SU-DHL-6 (cell line): Measurements from ENCODE around the gene AOAH.

Experiments used
- EZH2phosphoT487 ChIP-seq: fragments of 200-600 bp; sonication (generic), shearing (Covaris generic); conservative IDR thresholded peaks from 2 replicates; pipeline ENCODE4 v1.6.1; 2018; ENCODE audit warnings: mild to moderate bottlenecking, antibody characterized with exemption, low read length, moderate library complexity, mixed read lengths
- TF ChIP-seq, protein P1 (sequence below): fragments of 200-600 bp; sonication (generic); IDR thresholded peaks from one replicate; pipeline ENCODE4 v1.5.1; 2017; ENCODE audit warnings: antibody characterized with exemption, mild to moderate bottlenecking, low read length, moderate library complexity; ENCODE audit not compliant: insufficient read depth, poor library complexity, severe bottlenecking

- TF ChIP-seq, protein P1, sequence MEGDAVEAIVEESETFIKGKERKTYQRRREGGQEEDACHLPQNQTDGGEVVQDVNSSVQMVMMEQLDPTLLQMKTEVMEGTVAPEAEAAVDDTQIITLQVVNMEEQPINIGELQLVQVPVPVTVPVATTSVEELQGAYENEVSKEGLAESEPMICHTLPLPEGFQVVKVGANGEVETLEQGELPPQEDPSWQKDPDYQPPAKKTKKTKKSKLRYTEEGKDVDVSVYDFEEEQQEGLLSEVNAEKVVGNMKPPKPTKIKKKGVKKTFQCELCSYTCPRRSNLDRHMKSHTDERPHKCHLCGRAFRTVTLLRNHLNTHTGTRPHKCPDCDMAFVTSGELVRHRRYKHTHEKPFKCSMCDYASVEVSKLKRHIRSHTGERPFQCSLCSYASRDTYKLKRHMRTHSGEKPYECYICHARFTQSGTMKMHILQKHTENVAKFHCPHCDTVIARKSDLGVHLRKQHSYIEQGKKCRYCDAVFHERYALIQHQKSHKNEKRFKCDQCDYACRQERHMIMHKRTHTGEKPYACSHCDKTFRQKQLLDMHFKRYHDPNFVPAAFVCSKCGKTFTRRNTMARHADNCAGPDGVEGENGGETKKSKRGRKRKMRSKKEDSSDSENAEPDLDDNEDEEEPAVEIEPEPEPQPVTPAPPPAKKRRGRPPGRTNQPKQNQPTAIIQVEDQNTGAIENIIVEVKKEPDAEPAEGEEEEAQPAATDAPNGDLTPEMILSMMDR = no peak
- no peak for TF ChIP-seq EZH2phosphoT487
Measured at GRCh38 chr7:36733411-36733810, 9.1 kb upstream of the AOAH start.
